Endometrial microvascular endothelial cells (primary cell): ENCODE measurements around the gene UAP1L1. TPM values are rescaled to one million over a fixed set of nuclear protein-coding genes. Genes with fewer than 3 reads are reported as not detected.

Source experiments
- in situ Hi-C: cut with HindIII; loops from 2 replicates; pipeline ENCODE4 v1.10.0; 2017; ENCODE audit warnings: low sequenced_read_pairs, low pct_unique_long_range_greater_than_20kb; ENCODE audit errors: inconsistent ontology term
- total RNA-seq: library from RNA; depleted of rRNA; stranded (reverse); fragments of >200 nt; gene quantifications from one replicate; pipeline ENCODE4 v1.2.3, GENCODE V29; 2015; ENCODE audit errors: inconsistent ontology term

The UAP1L1 gene
- total RNA-seq, 1 donor from 2014 or later = 13.8 TPM

DNA sequence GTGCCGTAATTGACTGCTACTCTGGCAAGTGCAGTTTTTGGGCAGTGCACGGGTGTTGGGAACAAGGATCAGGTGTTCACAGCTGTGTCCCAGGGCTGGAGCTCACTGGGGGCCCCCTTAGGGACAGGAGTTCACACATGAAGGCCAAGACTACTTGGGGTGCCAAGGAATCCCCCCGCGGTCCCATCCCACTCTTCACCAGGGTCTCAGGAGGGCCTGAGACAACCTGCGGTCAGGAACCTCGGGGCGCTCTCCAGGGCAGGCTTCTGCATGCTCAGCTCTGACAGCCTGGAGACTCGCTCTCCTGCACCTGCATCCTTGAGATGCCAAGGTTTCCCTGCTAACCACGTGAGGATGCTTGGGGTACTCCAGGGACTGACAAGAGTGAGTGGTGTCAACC lies 7.2 kb downstream of the UAP1L1 start:
- in situ Hi-C loops = no loop called here

DNA sequence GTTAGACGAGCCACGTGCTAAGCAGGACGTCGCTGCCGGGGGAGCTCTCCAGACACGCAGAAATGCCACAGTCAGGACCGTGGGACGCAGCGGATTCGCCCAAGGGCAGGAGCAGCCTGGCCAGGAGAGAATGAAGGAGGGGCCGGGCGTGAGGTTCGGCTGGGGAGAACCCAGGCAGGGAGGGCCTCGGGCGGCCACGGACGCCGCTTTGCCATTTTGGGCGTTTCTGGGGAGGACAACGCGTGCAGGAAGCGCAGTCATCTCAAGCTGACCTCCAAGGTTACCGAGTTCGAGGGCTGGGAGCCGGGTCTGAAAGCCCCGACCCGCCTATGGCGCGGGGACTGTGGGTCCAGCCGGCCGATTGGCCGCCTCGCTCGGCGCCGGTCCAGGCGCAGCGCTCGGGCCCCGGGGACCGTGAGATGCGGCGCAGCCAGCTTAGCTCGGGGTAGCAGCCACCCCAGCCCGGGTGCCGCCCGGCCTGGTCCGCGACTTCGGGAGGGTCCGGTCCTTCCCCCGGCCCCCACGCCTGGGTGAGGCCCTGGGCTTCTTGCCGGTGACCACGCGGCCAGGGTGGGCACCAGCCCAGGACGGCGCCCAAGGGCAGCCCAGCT lies 8.7 kb downstream of the UAP1L1 start:
- in situ Hi-C loops = no loop called here

DNA sequence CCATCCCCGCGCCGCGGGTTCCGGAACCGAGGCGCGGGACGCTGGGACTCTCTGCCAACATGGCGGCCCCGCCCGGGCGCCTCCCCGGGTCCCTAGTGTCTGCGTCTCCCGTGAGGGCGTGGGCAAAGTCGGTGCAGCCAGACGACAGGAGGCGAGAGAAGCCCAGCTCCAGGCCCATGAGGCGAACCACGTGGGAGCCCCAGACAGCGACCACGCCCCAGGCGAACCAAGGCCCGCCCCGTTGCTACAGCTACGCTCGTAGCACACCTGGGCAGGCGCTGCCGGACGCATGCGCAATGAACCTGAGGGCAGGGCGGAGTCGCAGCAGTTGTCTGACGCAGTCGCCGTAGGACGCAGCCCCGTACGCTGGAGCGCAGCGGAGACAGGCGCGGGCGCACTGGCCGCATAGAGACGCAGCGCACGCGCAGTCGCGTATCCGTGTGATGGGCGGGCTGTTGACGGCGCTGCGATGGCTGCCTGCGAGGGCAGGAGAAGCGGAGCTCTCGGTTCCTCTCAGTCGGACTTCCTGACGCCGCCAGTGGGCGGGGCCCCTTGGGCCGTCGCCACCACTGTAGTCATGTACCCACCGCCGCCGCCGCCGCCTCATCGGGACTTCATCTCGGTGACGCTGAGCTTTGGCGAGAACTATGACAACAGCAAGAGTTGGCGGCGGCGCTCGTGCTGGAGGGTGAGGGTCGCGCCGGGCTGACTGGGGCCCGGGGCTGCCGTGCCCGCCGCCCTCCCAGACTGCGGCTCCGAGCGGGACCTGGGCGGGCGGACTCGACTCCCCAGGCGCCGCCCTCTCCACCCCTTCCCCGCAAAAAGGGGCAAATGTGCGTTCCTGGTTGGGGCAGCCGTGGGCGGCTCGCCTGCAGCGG lies 9.5 kb downstream of the UAP1L1 start, which contains the start of gene MAN1B1:
Gene MAN1B1, plus strand, starts transcription at position 455 of the 878 bp plus-strand sequence. Its CDS starts 15 bp downstream, at position 470.
- in situ Hi-C loops = no loop called here

DNA sequence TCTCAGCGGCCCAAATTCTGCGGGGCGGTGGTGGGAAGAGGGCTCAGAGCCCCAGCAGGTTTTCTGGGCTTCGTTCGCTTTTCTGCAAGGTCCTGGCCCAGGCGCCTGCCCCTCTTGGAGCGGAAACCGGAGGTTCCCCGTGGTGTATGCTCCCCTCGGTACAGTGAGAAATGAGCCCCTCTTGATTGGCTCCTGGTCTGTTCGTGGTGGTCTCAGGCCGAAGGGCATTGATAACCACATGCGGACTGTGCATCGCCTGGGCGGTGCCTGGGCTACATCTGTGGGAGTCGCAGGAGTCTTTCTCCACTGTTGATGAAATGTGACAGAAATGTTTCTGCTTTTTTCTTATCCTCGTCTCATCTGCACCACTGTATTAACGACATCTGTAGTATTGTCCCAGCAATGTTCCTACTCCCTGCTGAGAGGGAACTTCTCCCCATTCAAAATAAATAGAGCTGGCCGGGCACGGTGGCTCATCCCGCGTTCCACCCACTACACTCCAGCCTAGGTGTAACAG lies 10.2 kb downstream of the UAP1L1 start:
- in situ Hi-C loops = no loop called here

GRCh38 chr9:137088121-137088520 lies 10.8 kb downstream of the UAP1L1 start:
- in situ Hi-C loops = no loop called here

GRCh38 chr9:137089232-137089947 lies 12.1 kb downstream of the UAP1L1 start:
- in situ Hi-C loops = no loop called here

- in situ Hi-C loops = no loop called here
Observed at GRCh38 chr9:137095664-137096517, 18.6 kb downstream of the UAP1L1 start.

DNA sequence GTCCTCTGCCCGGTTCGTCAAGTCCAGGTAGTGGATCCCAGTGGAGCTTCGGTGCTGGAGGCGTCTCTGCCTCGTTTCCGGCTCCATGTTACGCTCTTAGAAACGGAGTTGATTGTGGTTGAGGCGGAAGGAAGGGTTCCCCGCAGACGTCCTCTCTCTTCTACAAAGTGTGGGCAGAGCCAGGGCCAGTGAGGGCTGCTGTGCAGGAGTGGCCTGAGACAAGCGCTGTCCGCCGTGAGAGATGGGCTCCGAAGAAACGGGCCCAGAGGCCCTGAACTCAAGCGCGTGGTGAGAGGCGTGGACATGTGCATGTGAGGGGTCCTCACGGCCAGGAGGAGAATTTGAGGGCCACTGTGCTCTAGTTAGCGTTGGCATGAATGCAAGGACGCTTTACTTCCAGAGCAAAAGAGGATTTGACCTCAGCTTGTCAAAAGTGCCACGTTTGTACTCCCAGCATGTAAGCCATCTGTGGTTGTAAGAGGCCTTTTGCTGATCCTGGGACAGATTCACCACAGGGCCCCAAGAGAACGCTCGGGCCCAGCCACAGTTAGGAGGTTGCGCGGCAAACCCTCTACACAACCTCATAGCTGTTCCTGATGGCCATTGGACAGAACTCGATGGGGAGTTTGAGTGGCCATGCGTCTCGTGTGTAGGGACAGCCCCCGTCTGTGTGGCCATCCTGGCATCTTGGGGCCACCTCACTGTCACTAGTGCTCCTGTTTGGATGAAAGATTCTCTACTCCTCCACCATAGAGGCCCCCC lies 19.6 kb downstream of the UAP1L1 start:
- in situ Hi-C loops = no loop called here

DNA sequence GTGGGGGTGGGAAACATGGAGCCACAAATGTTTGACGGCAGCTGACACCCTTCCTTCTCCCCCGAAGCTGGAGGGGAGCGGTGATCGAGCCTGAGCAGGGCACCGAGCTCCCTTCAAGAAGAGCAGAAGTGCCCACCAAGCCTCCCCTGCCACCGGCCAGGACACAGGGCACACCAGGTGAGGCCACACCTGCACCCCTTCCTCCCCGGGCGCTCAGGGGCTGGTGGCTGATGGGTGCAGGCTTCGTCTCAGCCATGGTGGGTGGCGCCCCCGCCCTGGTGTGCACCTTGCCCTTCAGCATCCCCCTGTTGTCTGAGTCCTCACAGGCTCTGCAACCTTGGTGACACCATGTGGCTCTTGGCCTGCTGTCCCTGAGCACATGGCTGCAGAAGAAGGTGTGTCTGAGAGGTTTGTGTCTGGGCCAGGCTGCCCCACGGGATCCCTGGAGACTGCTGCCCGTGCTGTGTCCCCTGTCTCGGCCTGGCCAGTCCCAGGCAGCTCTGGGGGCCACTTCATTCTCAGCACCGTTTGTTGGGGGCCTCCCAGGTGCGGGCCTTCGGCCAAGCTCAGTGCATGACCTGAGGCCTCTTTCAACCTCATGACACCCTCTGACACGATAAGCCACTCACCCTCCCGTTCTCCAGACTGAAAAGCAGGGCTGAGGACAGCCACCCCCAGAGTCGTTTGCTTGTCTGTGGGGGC lies 20.6 kb downstream of the UAP1L1 start:
- in situ Hi-C loops = no loop called here

DNA sequence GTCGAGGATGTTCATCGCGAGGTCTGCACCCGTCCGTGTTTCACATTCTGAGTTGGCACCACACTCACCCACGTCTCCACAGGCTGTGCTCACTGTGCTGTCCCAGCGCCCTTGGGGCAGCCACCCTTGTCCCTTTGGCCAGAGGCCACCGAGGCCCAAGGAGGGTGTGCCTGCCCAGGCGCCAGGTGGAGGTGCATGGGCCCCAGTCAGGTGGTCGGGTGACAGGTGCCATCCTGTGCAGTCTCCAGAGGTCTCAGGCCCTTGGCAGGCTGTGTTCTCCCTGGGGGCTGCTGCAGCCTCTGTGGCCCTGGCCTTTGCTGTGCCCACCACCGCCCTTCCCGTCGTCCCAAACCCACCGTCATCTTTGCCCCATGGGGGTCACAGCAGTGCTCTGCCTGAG lies 21.9 kb downstream of the UAP1L1 start:
- in situ Hi-C loops = no loop called here

DNA sequence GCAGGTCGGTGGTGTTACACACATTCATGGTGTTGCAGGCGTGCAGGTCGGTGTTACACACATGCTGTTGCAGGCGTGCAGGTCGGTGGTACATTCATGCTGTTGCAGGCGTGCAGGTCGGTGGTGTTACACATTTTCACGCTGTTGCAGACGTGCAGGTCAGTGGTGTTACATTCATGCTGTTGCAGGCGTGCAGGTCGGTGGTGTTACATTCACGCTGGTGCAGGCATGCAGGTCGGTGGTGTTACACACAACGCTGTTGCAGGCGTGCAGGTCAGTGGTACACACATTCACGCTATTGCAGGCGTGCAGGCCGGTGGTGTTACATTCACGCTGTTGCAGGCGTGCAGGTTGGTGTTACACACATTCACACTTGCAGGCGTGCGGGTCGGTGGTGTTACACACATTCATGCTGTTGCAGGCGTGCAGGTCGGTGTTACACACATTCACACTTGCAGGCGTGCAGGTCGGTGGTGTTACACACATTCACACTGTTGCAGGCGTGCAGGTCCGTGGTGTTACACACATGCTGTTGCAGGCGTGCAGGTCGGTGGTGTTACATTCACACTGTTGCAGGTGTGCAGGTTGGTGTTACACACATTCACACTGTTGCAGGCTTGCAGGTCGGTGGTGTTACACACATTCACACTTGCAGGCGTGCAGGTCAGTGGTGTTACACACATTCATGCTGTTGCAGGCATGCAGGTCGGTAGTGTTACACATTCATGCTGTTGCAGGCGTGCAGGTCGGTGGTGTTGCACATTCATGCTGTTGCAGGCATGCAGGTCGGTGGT lies 26.1 kb downstream of the UAP1L1 start:
- in situ Hi-C loops = no loop called here

- in situ Hi-C loops = no loop called here
Observed at GRCh38 chr9:137105814-137106661, 28.7 kb downstream of the UAP1L1 start.

GRCh38 chr9:137106662-137107250 lies 29.4 kb downstream of the UAP1L1 start:
- in situ Hi-C loops = no loop called here

- in situ Hi-C loops = no loop called here
Observed at GRCh38 chr9:137107312-137107921, 30.1 kb downstream of the UAP1L1 start.

DNA sequence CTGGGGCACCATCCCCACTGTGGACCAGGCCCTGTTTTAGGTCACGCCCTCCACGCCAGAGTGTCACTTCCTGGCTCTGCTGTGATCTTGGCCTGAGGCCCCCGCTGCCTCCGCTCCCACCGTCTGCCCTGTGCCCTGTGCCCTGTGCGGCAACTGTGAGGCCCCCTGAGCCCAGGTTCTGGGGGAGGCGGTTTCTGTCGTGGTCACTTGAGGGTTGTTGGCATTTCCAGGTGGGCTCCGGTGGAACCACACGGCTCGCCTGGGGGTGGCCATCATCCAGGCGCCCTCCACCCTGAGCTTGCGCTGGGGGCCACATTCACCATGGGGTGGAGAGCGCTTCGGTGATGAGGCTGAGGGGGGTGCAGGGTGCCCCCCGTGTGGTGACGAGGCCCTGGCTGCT lies 30.7 kb downstream of the UAP1L1 start:
- in situ Hi-C loops = no loop called here
